HuH-7.5 (cell line): ENCODE measurements around the gene DENND10.
"Not testable (repeated sequence)": the region's sequence is repeated elsewhere in the genome, so short reads cannot be mapped to it uniquely, and the experiment has no call there.

Experiments
- DNase-seq: peaks from one replicate; pipeline ENCODE4 v3.0.0; 2011; ENCODE audit warnings: low spot score

The DENND10 gene

GRCh38 chr10:119103903-119104653 is at the start of gene DENND10:
Gene DENND10 (plus strand): TSS chr10:119104113. CDS start chr10:119104143, 30 bp downstream.
- peak; percentile 82 for DNase-seq

- no peak for DNase-seq
These were observed 48.4 kb upstream of the DENND10 start for GRCh38 chr10:119055472-119055871.

- no peak for DNase-seq
These were observed 45.9 kb upstream of the DENND10 start for GRCh38 chr10:119058010-119058409.

- no peak for DNase-seq
These were observed 44.4 kb upstream of the DENND10 start for GRCh38 chr10:119059557-119059956.

- DNase-seq: no peak
These were observed 43.8 kb upstream of the DENND10 start for GRCh38 chr10:119060107-119060506.

- no peak for DNase-seq
These were observed 42.6 kb upstream of the DENND10 start for GRCh38 chr10:119061352-119061751.

GRCh38 chr10:119061926-119062325 is 42.0 kb upstream of the DENND10 start:
- no peak for DNase-seq

GRCh38 chr10:119070395-119071165 is 33.3 kb upstream of the DENND10 start:
- no peak for DNase-seq

GRCh38 chr10:119073584-119073983 is 30.3 kb upstream of the DENND10 start:
- no peak for DNase-seq

- DNase-seq: no peak
These were observed 25.3 kb upstream of the DENND10 start for GRCh38 chr10:119078422-119079179.

- DNase-seq: peak; percentile 49
These were observed 24.1 kb upstream of the DENND10 start for GRCh38 chr10:119079599-119080520.

- peak; percentile 73 for DNase-seq
These were observed 23.2 kb upstream of the DENND10 start, which contains the start of gene EIF3A for GRCh38 chr10:119080521-119081259. Gene EIF3A (minus strand): TSS chr10:119080817. CDS start chr10:119080676, 141 bp downstream.

- no peak for DNase-seq
These were observed 19.0 kb upstream of the DENND10 start for GRCh38 chr10:119084896-119085295.

- DNase-seq: no peak
These were observed 16.5 kb upstream of the DENND10 start for GRCh38 chr10:119087271-119087882.

GRCh38 chr10:119090026-119090795 is 13.7 kb upstream of the DENND10 start:
- DNase-seq: no peak

GRCh38 chr10:119090968-119091367 is 12.9 kb upstream of the DENND10 start:
- DNase-seq: no peak

GRCh38 chr10:119095640-119096039 is 8.3 kb upstream of the DENND10 start:
- no peak for DNase-seq

GRCh38 chr10:119096641-119097415 is 7.1 kb upstream of the DENND10 start:
- DNase-seq: not testable (repeated sequence)

- no peak for DNase-seq
These were observed 5.3 kb upstream of the DENND10 start for GRCh38 chr10:119098576-119098975.
